ENCODE results near the gene KCNG4.
"Not testable (repeated sequence)": the region's sequence is repeated elsewhere in the genome, so short reads cannot be mapped to it uniquely, and the experiment has no call there.

The KCNG4 gene

GRCh38 chr16:84212154-84212553 lies 27.7 kb downstream of the KCNG4 start:
- in situ Hi-C loops (cut with MboI; ENCODE audit: low pct_unique_long_range_greater_than_20kb, low sequenced_read_pairs, unreplicated experiment) = no loop called here
- TF ChIP-seq, protein P1, sequence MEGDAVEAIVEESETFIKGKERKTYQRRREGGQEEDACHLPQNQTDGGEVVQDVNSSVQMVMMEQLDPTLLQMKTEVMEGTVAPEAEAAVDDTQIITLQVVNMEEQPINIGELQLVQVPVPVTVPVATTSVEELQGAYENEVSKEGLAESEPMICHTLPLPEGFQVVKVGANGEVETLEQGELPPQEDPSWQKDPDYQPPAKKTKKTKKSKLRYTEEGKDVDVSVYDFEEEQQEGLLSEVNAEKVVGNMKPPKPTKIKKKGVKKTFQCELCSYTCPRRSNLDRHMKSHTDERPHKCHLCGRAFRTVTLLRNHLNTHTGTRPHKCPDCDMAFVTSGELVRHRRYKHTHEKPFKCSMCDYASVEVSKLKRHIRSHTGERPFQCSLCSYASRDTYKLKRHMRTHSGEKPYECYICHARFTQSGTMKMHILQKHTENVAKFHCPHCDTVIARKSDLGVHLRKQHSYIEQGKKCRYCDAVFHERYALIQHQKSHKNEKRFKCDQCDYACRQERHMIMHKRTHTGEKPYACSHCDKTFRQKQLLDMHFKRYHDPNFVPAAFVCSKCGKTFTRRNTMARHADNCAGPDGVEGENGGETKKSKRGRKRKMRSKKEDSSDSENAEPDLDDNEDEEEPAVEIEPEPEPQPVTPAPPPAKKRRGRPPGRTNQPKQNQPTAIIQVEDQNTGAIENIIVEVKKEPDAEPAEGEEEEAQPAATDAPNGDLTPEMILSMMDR (IDR thresholded peaks at IDR 0.05; ENCODE audit: extremely low read depth, insufficient read depth, missing control alignments) = no peak
- DNase-seq (ENCODE audit: low spot score) = no peak

- no peak for DNase-seq (ENCODE audit: low spot score)
- in situ Hi-C loops (cut with MboI; ENCODE audit: low pct_unique_long_range_greater_than_20kb, low sequenced_read_pairs, unreplicated experiment) = no loop called here
- TF ChIP-seq, protein P1 (IDR thresholded peaks at IDR 0.05; ENCODE audit: extremely low read depth, insufficient read depth, missing control alignments) = no peak
Observed at GRCh38 chr16:84209989-84210388, 29.8 kb downstream of the KCNG4 start.

- TF ChIP-seq, protein P1 (IDR thresholded peaks at IDR 0.05; ENCODE audit: extremely low read depth, insufficient read depth, missing control alignments) = no peak
- in situ Hi-C loops (cut with MboI; ENCODE audit: low pct_unique_long_range_greater_than_20kb, low sequenced_read_pairs, unreplicated experiment) = no loop called here
Observed at GRCh38 chr16:84207879-84208278, 31.9 kb downstream of the KCNG4 start.

GRCh38 chr16:84207251-84207650 lies 32.6 kb downstream of the KCNG4 start:
- TF ChIP-seq, protein P1 (IDR thresholded peaks at IDR 0.05; ENCODE audit: extremely low read depth, insufficient read depth, missing control alignments) = no peak
- in situ Hi-C loops (cut with MboI; ENCODE audit: low pct_unique_long_range_greater_than_20kb, low sequenced_read_pairs, unreplicated experiment) = no loop called here
- no peak for DNase-seq (ENCODE audit: low spot score)

More at GRCh38 chr16:84207879-84208278, 31.9 kb downstream of the KCNG4 start:
- DNase-seq (ENCODE audit: low spot score) = no peak

DNA sequence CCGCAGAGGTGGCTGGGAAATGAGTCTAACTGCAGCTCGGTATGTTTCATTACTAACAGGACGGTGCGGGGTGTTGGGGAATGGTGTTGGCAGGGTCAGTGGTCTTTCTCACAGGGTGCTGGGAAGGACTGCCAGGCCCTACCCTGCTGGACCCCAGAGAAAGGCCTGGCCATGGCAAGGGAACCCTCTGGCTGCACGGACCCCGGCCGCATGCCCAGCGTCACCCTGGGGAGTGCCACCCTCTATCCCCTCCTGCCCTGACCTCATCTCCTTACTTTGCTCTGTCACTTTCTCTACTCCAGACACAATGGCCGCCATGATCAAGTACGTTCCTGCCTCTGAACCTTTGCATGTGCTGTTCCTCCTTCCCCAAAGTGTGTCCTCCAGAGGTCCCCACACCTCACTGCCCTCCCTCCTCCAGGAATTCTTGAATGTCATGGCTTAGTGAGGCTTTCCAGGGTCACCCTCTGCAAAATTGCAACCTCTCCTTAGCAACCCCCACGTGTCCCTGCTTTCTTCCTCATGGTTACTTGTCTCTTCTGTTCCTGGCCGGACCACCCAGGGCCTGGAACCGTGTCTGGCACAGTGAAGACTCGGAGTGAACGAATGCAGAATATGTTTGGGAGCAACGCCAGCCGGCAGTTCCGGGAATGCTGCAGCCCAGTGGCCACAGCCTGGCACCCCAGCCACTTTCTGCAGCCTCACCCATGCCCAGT lies 33.7 kb downstream of the KCNG4 start:
- in situ Hi-C loops (cut with MboI; ENCODE audit: low pct_unique_long_range_greater_than_20kb, low sequenced_read_pairs, unreplicated experiment) = no loop called here
- no peak for DNase-seq (ENCODE audit: low spot score)
- TF ChIP-seq, protein P1 (IDR thresholded peaks at IDR 0.05; ENCODE audit: extremely low read depth, insufficient read depth, missing control alignments) = no peak

GRCh38 chr16:84205123-84205522 lies 34.7 kb downstream of the KCNG4 start:
- DNase-seq (ENCODE audit: low spot score); in situ Hi-C loops (cut with MboI; ENCODE audit: low pct_unique_long_range_greater_than_20kb, low sequenced_read_pairs, unreplicated experiment): not testable (repeated sequence)

DNA sequence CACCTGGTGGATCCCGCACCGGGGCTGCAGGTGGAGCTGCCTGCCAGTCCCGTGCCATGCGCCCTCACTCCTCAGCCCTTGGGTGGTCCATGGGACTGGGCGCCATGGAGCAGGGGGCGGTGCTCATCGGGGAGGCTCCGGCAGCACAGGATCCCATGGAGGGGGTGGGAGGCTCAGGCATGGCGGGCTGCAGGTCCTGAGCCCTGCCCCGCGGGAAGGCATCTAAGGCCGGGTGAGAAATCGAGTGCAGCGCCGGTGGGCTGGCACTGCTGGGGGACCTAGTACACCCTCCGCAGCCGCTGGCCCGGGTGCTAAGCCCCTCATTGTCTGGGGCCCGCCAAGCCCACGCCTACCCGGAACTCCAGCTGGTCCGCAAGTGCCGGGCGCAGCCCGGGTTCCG lies 35.3 kb downstream of the KCNG4 start:
- in situ Hi-C loops (cut with MboI; ENCODE audit: low pct_unique_long_range_greater_than_20kb, low sequenced_read_pairs, unreplicated experiment); DNase-seq (ENCODE audit: low spot score): not testable (repeated sequence)

DNA sequence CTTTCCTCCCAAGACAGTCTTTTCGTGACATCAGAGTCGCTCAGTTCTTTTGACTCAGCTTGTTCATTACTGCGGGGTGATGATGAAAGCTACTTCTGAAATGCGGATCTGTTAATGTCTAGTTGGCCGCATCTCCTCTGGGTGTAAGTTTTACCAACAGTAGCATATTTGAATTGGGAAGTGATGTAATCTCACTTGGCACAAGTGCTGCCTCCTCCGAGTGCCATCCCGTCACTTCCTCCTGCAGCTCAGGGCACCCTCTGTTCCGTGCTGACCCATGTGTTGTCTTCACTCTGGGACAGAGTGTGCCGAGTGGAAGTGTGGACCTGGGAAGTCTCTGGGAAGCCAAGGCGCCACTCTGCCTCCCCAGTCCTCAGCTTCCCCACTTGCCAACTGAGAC lies 40.0 kb downstream of the KCNG4 start:
- DNase-seq (ENCODE audit: low spot score) = no peak
- in situ Hi-C loops (cut with MboI; ENCODE audit: low pct_unique_long_range_greater_than_20kb, low sequenced_read_pairs, unreplicated experiment) = no loop called here
- TF ChIP-seq, protein P1 (IDR thresholded peaks at IDR 0.05; ENCODE audit: extremely low read depth, insufficient read depth, missing control alignments) = no peak

Data from GM13977 (cell line).